Upper lobe of left lung (tissue), 4 donors: ENCODE results near the gene FOLR3.

Experiments used
- EP300 ChIP-seq, 4 donors: sonication (generic); formaldehyde crosslinking; IDR thresholded peaks; one replicate each; pipeline ENCODE4 v1.5.1; 2017; ENCODE audit warnings: antibody characterized with exemption in 4 of 4, control low read depth in 2 of 4
- POLR2A ChIP-seq, 4 donors: fragments of 450-650 bp; IDR thresholded peaks; one replicate each; pipeline ENCODE4 v1.5.1; 2016 to 2017; ENCODE audit warnings: antibody characterized with exemption in 4 of 4, mild to moderate bottlenecking in 2 of 4
- POLR2AphosphoS5 ChIP-seq, 2 donors: sonication (generic); formaldehyde crosslinking; IDR thresholded peaks; one replicate each; pipeline ENCODE4 v1.5.1; 2017; ENCODE audit warnings: antibody characterized with exemption in 2 of 2
- TF ChIP-seq, protein P1 (sequence below), 6 experiments: fragments of 450-650 bp in 4 of 6; fragments of 200-600 bp in 2 of 6; sonication (generic) in 2 of 6; IDR thresholded peaks; one replicate each; pipeline ENCODE4 v1.5.1; 2016 to 2019; ENCODE audit warnings: antibody characterized with exemption in 6 of 6

- TF ChIP-seq, protein P1, sequence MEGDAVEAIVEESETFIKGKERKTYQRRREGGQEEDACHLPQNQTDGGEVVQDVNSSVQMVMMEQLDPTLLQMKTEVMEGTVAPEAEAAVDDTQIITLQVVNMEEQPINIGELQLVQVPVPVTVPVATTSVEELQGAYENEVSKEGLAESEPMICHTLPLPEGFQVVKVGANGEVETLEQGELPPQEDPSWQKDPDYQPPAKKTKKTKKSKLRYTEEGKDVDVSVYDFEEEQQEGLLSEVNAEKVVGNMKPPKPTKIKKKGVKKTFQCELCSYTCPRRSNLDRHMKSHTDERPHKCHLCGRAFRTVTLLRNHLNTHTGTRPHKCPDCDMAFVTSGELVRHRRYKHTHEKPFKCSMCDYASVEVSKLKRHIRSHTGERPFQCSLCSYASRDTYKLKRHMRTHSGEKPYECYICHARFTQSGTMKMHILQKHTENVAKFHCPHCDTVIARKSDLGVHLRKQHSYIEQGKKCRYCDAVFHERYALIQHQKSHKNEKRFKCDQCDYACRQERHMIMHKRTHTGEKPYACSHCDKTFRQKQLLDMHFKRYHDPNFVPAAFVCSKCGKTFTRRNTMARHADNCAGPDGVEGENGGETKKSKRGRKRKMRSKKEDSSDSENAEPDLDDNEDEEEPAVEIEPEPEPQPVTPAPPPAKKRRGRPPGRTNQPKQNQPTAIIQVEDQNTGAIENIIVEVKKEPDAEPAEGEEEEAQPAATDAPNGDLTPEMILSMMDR (IDR thresholded peaks at IDR 0.05) = no peak
- no peak for TF ChIP-seq EP300 (IDR thresholded peaks at IDR 0.05)
- TF ChIP-seq POLR2AphosphoS5 (IDR thresholded peaks at IDR 0.05) = no peak
- TF ChIP-seq POLR2A (IDR thresholded peaks at IDR 0.05) = no peak
Observed at GRCh38 chr11:72136684-72137262, 1.2 kb downstream of the FOLR3 start.
